ENCODE measurements around the gene AVPR1B.
A peak's percentile ranks its signal among the peaks of the same experiment; 100 is the strongest.

Gene AVPR1B

DNA sequence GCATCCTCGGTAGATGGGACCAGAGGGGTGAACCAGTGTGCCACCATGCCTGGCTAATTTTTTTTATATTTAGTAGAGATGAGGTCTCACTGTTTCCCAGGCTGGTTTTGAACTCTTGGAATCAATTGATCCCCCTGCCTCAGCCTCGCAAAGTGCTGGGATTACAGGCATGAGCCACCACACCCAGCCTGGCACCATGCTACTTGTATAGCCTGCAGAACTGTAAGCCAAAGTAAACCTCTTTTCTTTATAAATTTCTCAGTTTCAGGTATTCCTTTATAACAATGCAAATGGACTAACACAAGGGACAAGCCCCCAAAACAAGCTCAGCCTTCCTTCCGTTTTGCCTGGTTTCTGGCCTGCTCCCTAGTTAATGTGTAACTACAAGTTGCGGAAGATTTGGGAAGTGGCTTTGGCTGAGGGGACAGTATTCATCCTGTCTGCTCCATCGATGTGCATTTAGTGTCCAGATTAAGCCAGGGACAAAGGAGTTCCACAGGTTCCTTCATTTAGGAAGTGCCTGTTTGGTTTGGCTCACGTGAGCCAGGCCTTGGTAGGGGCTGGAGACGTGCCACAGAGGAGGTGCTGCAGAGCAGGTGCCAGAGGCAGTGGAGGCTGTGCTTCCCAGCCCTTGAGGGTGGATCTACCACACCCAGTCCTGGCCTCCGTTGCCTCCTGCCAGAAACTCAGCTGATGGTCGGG lies 4.4 kb downstream of the AVPR1B start:
- DNase-seq (ENCODE audit: low read depth in 3 of 3): no peak

DNA sequence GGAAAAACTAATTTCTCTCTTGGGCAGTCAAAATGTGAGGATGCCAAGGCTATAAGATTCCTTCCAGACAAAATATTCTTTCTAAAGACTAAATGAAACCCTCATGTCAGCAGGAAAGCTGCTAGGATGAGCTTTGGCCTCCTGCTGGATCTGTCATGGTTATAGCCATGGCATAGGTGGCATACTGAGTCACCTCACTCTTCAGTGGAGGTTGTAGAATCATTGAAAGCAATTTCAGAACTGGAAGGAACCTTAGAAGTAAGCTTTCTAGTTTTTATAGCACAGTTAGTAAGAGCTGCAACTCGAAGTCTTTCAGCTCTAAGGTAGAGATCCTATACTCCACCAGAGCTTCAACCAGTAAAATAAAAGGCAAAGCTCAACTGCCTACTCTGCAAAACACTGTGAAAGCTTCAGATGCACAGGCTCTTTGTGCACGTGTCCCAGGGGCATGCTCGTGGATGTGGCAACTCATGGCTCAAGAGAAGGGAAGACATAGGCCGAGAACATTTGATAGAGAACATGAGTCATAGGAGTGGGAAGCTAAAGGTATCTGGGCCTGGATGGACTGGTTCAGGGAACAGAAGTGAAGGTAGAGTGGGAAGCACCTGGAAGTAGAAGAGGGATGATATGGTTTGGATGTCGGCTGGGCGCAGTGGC lies 5.8 kb downstream of the AVPR1B start:
- DNase-seq (ENCODE audit: low read depth in 3 of 3): no peak

DNA sequence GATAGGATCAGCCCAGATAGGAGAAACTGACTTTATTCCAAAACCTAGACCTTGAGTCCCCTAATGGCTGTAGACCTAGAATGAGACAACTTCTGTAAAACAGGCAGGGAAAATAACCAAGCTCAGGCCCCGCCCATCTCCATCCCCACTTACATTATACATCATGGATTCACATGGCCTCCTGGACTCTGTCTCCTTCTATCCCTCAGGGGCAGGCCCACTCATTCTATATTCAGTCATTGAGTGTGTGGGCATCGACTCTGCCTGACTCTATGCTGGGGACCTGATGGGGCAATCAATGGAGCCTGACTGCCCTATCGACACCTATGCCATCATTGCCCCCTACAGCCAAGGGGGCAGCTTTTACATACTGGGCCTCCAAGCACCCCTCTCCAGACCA lies 6.4 kb downstream of the AVPR1B start:
- DNase-seq (ENCODE audit: low read depth in 3 of 3): no peak

DNA sequence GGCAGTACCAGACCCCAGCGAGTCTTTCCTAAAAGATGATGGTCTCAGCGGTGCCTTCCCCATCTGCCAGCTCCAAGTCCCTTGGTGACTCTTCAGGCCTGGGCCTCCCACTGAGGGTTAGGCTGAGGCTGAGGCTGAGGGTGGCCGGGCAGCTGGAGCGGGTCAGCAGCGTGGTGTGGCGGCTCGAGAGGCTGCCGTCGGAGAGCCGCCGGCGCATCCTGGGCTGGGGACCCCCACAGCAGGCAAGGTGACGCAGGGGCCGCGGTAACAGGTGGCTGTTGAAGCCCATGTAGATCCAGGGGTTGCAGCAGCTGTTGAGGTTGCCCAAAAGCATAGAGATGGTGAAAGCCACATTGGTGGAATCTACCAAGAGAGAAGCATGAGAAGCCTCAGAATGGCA lies 7.0 kb downstream of the AVPR1B start:
- DNase-seq (ENCODE audit: low read depth in 3 of 3): no peak

DNA sequence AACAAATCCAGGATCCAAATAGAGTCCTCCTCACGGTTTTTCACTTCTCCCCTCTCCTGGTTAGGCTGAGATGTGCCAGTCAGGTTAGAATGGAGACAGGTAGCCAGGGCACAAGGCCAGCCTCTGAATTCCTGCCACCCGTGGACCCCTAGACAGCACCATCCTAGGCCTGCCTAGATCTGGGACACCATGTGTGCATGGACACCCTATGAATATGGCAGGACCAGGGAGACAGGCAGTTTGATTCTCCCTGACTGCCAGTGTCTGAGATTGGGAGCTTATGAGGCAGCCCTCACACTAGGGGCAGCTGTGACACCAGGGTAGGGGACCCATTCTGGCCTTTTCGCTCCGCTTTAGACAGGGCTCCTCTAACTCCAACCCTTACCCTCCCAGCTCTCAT lies 7.5 kb downstream of the AVPR1B start:
- DNase-seq (ENCODE audit: low read depth in 3 of 3): no peak

DNA sequence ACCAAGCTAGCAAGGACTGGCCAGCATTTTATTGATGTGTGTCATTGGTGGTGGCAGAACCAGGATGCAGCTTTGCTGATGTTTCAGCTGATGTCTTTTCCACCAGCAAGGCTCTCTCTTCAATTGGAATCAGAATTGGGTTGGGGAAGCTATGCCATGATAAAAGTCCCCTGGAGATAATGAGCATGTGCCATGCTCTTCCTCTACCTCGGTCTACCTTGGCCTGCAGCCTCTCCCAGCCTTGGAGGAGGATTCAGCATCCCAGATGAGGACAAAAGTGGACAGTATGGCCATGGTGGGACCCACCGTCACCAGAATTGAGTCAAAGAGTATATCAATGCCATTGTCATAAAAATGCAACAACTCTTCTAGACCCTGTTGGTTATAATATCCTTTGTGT lies 8.6 kb downstream of the AVPR1B start:
- DNase-seq (ENCODE audit: low read depth in 3 of 3): no peak

DNA sequence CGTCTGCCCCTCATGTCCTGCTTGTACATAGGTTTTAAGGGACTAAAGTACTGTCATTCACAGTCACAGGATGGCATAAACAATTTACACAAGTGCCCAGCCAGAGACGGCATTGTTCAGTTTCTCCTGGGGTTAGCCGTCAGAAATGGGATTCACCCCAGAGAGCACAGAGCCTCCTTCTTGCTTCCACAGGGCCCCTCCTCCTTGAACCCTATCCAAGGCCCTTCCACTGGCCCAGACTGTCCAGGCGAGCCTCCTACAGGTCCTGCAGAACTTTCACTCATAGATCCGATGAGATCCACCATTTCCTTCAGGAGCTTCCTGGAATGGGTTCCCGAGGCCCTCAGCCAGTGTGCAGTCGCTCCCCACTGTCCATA lies 10.0 kb downstream of the AVPR1B start:
- no peak for DNase-seq (ENCODE audit: low read depth in 3 of 3)

DNA sequence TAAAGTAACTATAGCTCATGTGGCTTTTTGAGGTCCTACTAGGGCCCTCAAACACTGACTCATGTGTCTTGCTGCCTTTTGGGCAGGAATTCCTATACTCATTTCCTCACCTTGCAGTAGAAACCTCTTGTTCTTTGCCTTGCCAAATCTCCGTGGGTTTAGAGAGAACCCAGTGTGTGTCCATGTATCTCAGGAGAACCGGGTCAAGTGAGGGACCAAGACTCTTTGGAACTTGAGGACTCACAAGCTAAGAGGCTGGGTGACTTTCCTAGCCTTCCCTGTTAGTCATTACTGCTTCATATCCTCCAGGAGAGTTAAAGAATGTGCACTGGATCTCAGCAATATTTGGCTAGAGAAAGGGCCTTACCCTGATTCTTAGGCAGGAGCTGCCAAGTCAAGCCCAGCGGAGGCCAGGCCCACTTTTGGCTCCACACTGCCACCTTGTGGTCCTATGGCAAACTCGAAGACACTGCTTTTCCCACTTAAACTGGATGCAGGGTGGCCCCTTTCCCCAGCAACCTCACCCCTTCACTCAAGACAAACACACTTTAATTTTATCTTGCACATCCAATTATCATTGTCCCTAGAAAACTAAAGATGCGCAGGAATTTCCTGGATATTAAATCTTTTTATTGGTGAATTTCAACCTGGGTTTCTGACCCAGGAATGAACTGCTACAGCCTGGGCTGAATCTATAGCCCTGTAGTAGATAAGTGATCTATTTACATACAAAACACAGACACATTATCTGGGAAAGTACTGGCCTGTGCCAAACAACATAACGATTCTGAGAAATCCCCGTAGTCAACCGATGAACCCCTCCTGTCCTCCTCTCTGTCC lies 10.6 kb downstream of the AVPR1B start:
- DNase-seq (ENCODE audit: low read depth in 3 of 3): peak; percentile 56 to 64 (median 60)

DNA sequence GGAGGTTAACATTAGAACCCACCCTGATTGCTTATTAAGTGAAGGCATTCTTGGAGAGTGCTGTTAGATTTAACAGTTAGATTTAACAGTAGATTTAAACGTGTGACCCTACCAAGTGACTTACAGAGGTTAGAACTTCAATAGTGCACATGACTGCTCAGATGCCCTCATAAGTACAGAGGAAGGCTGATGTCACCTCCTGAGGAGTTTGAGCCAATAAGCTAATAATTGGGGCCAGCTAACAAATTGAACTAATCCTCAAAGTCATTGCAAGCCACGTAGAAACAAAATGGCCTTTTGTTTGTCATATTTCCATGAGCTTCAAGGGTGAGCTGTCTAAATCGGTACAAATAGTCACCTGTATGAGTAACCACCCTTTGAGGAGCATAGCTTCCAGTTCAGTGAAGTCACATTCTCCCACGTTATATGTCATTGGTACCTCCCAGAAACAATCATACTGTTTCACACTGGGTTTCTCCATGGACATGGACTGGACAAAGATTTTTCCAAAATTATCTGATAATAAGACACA lies 11.7 kb downstream of the AVPR1B start:
- no peak for DNase-seq (ENCODE audit: low read depth in 3 of 3)

DNA sequence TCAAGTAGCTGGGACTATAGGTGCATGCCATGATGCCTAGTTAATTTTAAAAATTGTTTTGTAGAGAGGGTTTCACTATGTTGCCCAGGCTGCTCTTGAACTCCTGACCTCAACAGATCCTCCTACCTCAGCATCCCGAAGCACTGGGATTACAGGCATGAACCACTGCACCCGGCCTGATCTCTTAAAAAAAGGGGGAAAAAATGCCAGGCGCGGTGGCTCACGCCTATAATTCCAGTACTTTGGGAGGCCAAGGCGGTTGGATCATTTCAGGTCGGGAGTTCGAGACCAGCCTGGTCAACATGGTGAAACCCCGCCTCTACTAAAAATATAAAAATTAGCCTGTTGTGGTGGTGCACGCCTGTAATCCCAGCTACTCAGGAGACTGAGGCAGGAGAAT lies 13.2 kb downstream of the AVPR1B start:
- DNase-seq (ENCODE audit: low read depth in 3 of 3): no peak

DNA sequence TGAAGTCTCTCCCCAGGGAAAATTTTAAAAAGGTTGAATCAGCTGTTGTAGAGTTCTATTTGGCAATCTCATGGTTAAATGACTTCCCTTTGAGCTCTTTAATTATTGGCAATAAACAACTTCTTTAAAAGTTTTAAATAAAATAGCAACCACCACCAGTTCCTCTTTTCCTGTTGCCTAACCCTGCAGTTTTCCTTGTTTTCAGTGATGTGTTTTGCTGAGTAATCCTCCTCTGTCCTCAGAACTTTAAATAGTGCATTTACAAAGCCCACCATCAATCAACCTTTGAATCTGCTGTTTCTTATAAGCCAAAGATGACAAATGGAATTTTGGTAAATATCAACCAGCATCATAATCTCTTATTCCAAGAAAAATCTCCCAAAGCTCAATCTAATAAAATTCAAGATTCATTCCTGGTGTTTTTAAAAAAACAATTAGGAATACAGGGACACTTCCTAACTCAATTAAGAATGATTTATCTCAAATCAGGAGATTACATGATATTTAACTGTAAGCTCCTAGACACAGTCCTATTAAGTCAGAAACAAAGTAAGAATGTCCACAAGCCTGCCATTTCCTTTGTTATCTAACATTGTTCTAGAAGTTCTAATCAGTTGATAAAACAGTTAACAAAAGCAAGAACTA lies 14.8 kb downstream of the AVPR1B start:
- no peak for DNase-seq (ENCODE audit: low read depth in 3 of 3)

DNA sequence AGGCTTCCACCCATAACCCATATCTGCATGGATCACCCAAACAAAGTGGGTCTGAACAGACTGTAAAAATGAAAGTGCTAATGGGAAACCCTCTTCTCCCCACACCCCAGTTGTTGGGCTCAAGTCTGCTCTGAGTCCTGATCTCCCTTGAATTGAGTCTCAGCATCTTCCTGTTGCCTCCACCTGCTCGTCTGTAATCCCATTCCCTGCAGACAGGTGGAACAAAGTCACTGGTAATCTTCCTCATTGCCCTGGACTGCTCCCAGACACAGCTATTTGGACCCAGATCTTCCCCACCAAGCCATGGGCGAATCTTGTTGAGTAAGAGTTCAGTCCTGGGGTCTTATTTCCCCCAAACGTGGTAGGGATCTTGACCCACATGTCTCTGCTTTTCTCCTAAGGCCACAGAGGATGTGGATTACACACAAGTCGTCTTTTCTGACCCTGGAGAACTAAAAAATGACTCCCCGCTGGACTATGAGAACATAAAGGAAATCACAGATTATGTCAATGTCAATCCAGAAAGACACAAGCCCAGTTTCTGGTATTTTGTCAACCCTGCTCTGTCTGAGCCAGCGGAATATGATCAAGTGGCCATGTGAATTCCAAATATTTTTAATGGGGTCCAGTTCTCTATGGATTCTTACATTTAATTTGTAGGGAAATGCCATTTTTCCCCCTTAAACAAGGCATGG lies 15.7 kb downstream of the AVPR1B start:
- DNase-seq (ENCODE audit: low read depth in 3 of 3): no peak

DNA sequence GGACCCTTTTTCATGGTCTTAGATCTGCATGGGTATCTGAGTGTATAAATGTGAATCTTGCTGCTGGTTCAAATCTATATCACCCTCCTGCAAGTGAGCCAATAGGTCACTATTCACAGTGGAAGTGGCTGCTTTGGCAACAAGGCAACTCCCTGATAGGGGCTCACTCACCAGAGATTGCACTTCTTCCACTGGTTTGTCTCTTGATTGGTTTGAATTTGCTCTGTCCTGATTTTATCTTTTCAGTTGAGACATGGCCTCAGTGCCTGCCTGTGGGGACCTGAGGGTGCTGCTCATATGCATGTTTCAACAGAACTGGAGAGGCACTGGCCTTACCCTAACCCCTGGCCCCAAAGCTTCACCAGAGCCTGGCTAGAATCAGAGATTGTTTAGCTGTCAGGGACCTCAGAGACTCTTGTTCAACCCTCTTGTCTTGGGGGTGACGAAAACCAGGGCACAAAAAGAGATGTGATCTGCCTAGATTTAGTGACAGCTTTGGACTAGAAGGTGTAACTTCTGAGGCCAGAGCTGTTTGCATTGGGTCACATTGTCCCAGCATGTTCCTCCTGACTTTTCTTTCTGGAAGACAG lies 16.9 kb downstream of the AVPR1B start:
- no peak for DNase-seq (ENCODE audit: low read depth in 3 of 3)

DNA sequence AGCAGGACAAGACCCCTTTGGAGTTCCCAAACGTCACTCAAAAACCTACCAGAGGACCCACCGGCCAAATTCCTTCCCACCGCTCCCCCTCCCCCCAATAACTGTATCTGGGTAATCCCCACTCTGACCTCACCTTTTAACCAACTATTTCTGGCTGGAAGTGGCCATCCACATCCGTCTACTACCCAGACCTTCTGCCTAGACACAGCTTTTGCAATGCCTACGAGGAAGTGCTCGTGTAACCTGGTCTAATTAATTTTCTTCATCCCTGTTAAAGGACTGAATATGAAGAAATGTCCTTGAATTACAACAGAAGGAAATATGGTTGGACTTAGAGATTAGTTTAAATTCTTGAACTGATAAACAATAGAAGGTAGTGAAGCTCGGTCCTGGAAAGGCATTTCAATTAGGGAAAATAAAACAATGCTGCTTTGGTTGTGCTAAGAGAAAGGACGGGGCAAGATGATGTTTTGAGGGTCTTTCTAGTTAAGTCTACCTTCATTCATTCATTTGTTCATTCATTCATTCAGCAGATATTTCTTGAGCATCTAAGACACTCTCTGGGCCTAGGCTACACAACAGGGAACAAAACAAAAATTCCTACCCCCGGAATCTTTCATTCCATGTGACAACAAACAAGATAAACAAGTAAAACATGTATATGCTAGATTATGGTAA lies 18.8 kb downstream of the AVPR1B start:
- DNase-seq (ENCODE audit: low read depth in 3 of 3): no peak

DNA sequence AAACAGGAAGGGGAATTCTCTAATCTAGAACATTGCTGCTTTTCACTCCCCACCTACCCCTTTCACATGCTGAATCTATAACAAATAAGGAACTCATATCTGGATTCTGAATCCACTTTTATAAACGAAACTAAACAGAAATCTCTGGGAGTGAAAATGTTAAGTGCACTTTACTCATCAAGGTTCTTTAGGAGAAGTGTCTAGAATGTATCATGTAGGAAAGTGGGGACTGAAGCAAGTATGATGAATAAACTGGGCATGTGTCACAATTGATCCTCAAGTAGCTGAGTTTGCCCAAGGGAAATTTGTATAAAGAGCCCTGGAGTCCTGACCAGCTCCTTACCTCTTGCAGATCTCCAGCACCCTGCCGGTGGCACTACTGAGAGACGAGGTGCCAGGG lies 19.8 kb downstream of the AVPR1B start:
- DNase-seq (ENCODE audit: low read depth in 3 of 3): no peak

DNA sequence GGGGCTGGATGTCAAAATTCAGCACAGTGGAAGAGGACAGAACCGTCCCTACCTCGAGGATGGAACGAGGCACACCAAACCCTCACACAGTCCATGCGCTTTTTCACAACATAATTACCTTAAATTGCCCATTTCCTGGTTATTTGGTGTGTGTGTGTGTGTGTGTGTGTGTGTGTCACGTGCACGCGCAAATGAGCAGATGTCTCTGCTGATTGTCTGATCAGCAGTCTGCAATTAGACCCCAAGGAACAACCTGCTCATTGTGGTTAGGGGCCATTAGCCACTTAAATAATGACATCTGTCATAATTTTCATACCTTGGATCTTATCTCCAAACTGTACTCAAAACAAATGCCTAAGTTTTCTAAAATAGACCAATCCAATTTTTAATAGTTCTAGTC lies 23.2 kb downstream of the AVPR1B start:
- no peak for DNase-seq (ENCODE audit: low read depth in 3 of 3)

DNA sequence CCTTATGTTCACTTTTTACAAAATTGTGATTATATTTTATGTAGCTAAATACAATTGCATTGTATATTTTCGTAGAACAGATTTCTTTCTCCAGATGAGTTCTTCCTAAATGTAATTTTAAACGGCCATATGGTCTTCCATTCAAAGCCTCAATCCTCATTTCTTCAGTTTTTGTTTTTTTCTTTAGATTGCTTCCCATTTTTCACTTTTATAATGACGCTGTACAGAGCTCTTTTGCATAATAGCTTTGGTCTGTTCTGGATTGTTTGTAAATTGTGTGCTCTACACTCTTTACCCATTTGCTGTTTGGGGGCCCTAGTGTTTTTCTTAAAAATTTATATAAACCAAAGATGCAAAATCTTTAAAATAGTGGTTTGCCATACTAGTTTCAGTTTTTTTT lies 27.8 kb downstream of the AVPR1B start:
- no peak for DNase-seq (ENCODE audit: low read depth in 3 of 3)

DNA sequence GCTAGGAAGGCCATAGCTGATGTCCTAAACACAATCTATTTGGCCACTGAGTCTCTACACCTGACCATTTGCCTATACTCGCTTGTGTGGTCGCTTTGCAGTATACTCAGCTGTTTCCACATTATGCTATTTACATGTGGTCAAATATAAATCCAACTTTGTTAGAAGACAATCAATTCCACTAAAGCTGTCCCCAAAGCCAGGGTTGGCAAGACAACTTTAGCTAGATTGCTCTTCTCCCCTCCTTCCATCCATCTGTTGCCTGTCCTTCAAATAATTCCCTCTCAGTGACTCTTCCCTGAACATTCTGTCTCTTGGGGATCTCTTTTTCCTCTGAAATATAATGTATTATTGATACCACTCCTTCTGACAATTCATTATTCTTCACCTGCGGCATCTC lies 30.1 kb downstream of the AVPR1B start:
- no peak for DNase-seq (ENCODE audit: low read depth in 3 of 3)

DNA sequence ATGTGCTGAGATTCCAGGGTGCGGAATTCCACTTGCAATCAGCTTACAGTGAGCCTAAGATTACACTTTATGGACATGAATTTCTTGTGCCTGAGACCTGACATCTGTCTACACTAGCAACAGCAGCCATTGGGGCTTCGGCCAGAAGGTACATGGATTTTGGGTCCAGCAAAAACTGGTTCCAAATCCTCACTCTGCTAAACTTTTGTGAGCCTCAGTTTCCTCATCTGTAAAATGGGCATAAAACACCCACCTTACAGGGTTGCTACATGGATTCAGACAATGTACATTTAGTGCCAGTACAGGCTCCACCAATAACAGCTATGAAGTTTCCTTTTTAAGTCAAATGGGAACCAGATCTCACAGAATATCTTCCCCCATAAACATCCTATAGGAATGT lies 33.4 kb downstream of the AVPR1B start:
- DNase-seq (ENCODE audit: low read depth in 3 of 3): no peak

DNA sequence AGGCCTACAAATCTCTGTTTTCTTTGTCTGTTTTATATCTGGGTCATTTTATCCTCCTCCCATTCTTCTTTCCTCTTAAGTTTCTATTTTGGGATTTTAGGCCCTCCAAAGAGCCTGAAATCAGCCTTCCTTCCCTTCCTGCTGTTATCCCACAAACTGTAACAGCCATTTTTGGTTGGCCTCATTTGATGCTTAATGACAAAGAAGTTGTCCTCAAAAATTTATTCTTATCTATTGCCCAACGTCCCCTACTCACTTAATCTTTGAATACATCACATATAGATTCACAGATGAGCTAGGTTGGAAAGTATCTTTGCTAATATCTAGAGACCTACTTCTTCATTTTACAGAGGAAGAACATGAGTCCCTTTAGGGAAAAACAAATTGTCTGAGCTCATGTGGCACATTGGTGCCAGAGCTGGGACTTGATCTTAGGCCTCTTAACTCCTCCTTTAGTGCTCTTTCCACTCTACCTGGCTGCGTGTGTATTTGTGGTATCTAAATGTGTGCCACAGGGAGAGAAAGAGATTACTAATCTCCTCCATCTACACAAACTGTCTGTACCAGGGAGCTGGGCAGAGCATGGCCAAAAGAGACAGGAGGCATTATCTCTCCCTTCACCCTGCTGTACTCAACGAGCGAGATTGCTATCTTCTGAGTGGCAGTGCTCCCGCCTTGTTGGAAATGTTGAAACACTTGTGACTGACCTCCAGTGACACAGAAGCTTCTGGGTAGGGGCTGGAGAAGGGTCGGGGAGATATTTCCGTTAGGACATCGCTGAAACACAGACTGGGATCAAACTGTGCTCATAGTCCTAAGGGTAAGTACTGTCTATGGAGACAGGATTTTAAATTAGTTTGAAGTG lies 34.1 kb downstream of the AVPR1B start:
- DNase-seq (ENCODE audit: low read depth in 3 of 3): no peak

All from stimulated activated CD4-positive, alpha-beta T cell treated with anti-CD3 and anti-CD28 coated beads, TNF-alpha, amount 100 ng/mL, for 4 hours (primary cell).